ENCODE results near the gene CCL15.

The CCL15 gene

GRCh38 chr17:35981908-35982330 lies 19.4 kb downstream of the CCL15 start:
- no peak for TF ChIP-seq CTCF (IDR thresholded peaks at IDR 0.05)
- no peak for DNase-seq (ENCODE audit: low spot score)
- Histone ChIP-seq H3K4me3 (no peak overlapping the region), H3K27ac (no peak overlapping the region)

- Histone ChIP-seq H3K27ac (no peak within 1 kb of the TSS), H3K4me3 (no peak within 1 kb of the TSS)
- no peak for TF ChIP-seq CTCF (IDR thresholded peaks at IDR 0.05)
- DNase-seq (ENCODE audit: low spot score) = no peak
These were observed 20.1 kb downstream of the CCL15 start, which contains the start of gene CCL16 for GRCh38 chr17:35981246-35981645. Gene CCL16 (minus strand): TSS chr17:35981497. CDS start chr17:35981420, 77 bp downstream.

- TF ChIP-seq CTCF (IDR thresholded peaks at IDR 0.05) = no peak
- no peak overlapping the region for H3K27ac ChIP-seq
- no peak for DNase-seq (ENCODE audit: low spot score)
- H3K4me3 ChIP-seq = no peak overlapping the region
These were observed 23.0 kb downstream of the CCL15 start for GRCh38 chr17:35978346-35978745.

GRCh38 chr17:35977509-35977908 lies 23.8 kb downstream of the CCL15 start:
- Histone ChIP-seq H3K27ac (no peak overlapping the region), H3K4me3 (no peak overlapping the region)
- no peak for TF ChIP-seq CTCF (IDR thresholded peaks at IDR 0.05)
- no peak for DNase-seq (ENCODE audit: low spot score)

GRCh38 chr17:35973333-35974260 lies 27.8 kb downstream of the CCL15 start:
- Histone ChIP-seq H3K4me3 (no peak overlapping the region), H3K27ac (no peak overlapping the region)
- no peak for TF ChIP-seq CTCF (IDR thresholded peaks at IDR 0.05)
- DNase-seq (ENCODE audit: low spot score) = no peak

- no peak for DNase-seq (ENCODE audit: low spot score)
- TF ChIP-seq CTCF (IDR thresholded peaks at IDR 0.05) = no peak
- no peak overlapping the region for H3K4me3 ChIP-seq
- no peak overlapping the region for H3K27ac ChIP-seq
These were observed 28.4 kb downstream of the CCL15 start for GRCh38 chr17:35972945-35973332.

GRCh38 chr17:35972535-35972934 lies 28.8 kb downstream of the CCL15 start:
- DNase-seq (ENCODE audit: low spot score) = no peak

More at GRCh38 chr17:35972535-35972934, 28.8 kb downstream of the CCL15 start:
- no peak overlapping the region for H3K27ac ChIP-seq
- no peak for TF ChIP-seq CTCF (IDR thresholded peaks at IDR 0.05)
- H3K4me3 ChIP-seq = no peak overlapping the region
